Omental fat pad (tissue), 4 donors: Measurements from ENCODE around the gene MEGF11. TPM values are rescaled to one million over a fixed set of nuclear protein-coding genes. Genes with fewer than 3 reads are reported as not detected.

Source experiments
- ATAC-seq: fragments of 150-250 bp; one replicate; pipeline ENCODE4 v1.9.1; 2016; ENCODE audit warnings: mild to moderate bottlenecking, moderate library complexity; ENCODE audit not compliant: low FRiP score
- DNase-seq: peaks from one replicate; pipeline ENCODE4 v3.0.0-alpha.2; 2019; ENCODE audit warnings: low spot score
- CTCF ChIP-seq, 3 donors: fragments of 450-650 bp; IDR thresholded peaks; one replicate each; pipeline ENCODE4 v1.5.1; 2016 to 2017; ENCODE audit warnings: antibody characterized with exemption in 3 of 3, mild to moderate bottlenecking in 3 of 3, moderate library complexity in 2 of 3
- small RNA-seq: library from RNA; depleted of rRNA; stranded (forward); fragments of <200 nt; gene quantifications from one replicate; pipeline ENCODE3, GENCODE V24; 2016
- total RNA-seq, 4 donors: library from RNA; depleted of rRNA; stranded (reverse); fragments of >200 nt; gene quantifications; one replicate each; pipeline ENCODE4 v1.1.0, GENCODE V29; 2016

MEGF11 gene
- total RNA-seq, 4 donors from 2014 or later, result 0.47 TPM; not detected in 3

DNA sequence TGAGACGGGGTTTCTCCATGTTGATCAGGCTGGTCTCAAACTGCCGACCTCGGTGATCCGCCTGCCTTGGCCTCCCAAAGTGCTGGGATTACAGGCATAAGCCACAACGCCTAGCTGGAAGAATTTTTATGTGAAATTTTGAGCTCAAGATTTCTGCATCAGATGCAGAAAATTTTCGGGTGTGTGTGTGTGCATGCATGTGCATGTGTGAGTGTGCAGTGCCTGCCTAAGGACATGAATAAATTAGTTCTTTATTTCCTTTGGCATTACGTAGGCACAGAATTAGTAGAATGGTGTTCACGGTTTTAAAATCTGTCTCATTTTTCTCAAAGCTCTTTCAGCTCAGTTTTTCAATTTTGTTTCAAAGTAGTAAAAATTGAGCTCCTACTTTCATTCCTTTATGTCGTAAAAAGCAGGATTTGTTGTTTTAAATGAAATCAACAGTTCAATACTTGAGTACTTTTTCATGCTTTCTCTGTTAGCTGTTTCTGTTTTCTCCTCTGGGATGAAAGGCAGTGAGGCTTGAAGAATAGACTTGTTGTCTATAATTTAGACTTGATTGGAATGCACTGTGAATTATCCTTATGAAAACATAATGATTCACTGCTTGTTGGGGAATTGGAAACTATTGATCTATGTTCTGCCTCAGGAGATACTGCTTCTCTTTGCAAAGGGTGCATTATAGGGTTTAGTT lies 407.6 kb downstream of the MEGF11 start:
- ATAC-seq (no peak), DNase-seq (no peak)
- no peak for TF ChIP-seq CTCF (IDR thresholded peaks at IDR 0.05)

Small RNA genes within 50 kb of the gene (small RNA-seq; reads per million reads assigned to genes)
- not detected for gene MIR4311

Other genes starting within 250 kb of the MEGF11 start
- gene DIS3L, start 39.8 kb upstream of the MEGF11 start, total RNA-seq, result 10 to 100 TPM; 24.4 to 60.8 (median 42.1) TPM
- gene TIPIN, start 102.9 kb upstream of the MEGF11 start, total RNA-seq, result 1 to 10 TPM; 2.3 to 5.8 (median 5.2) TPM
- gene MAP2K1, start 133.2 kb upstream of the MEGF11 start, total RNA-seq, result 10 to 100 TPM; 49.3 to 63.2 (median 59.6) TPM
- 10 to 100 TPM; 22.0 to 35.8 (median 26.4) TPM for gene SNAPC5, start 244.0 kb upstream of the MEGF11 start, total RNA-seq